ENCODE data around the gene SLC4A2.
A peak's percentile ranks its signal among the peaks of the same experiment; 100 is the strongest.

Gene SLC4A2

DNA sequence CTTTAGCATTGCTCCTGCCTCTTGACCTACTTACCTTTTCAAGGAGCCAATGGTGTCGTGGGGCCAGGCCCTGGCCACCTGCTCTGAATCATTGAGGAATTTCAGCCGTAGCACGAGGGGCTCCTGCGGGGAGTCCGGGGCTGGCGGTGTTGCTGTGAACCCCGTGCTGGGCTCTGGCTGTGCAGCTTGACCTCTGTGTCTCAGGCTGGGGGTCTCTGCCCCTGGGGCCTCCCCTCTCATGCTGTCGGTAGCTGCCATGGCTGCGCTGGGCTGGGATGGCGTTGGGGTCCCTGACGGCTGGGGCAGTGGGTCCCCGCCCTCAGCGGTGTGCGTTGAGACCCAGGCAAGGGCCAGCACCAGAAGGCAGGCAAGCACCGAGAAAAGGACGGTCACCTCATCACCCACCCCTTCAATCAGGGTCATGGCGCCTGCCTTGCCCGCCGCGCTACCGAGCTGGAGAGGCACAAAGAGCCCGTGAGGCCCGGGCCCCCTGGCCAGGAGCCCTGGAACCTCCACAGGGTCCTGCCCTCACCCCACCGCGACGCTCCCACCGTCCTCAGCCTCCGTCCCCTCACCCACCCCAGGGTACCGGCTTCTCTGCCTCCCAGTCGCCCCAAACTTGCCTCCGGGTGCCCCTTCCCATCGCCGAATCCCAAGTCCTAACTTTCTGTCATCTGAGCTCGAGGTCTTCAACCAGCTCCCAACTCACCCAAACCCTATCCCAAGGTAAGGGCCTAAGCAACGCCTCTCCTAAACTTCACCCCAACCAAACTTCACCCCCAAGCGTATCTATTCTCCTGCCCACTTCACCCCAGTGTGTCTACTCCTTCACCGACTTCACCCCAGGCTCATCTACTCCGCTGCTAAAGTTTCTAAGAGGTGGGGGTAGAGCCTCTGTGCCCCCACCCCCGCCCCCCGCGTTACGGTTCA lies 23.0 kb downstream of the SLC4A2 start:
- TF ChIP-seq, protein P1, sequence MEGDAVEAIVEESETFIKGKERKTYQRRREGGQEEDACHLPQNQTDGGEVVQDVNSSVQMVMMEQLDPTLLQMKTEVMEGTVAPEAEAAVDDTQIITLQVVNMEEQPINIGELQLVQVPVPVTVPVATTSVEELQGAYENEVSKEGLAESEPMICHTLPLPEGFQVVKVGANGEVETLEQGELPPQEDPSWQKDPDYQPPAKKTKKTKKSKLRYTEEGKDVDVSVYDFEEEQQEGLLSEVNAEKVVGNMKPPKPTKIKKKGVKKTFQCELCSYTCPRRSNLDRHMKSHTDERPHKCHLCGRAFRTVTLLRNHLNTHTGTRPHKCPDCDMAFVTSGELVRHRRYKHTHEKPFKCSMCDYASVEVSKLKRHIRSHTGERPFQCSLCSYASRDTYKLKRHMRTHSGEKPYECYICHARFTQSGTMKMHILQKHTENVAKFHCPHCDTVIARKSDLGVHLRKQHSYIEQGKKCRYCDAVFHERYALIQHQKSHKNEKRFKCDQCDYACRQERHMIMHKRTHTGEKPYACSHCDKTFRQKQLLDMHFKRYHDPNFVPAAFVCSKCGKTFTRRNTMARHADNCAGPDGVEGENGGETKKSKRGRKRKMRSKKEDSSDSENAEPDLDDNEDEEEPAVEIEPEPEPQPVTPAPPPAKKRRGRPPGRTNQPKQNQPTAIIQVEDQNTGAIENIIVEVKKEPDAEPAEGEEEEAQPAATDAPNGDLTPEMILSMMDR (IDR thresholded peaks at IDR 0.05; ENCODE audit: low read length, missing control alignments), result no peak
- DNase-seq (ENCODE audit: low read depth), result no peak
- H3K4me3 ChIP-seq (replicated peaks; ENCODE audit: low read depth, low read length), result peak overlapping the region; percentile 74

DNA sequence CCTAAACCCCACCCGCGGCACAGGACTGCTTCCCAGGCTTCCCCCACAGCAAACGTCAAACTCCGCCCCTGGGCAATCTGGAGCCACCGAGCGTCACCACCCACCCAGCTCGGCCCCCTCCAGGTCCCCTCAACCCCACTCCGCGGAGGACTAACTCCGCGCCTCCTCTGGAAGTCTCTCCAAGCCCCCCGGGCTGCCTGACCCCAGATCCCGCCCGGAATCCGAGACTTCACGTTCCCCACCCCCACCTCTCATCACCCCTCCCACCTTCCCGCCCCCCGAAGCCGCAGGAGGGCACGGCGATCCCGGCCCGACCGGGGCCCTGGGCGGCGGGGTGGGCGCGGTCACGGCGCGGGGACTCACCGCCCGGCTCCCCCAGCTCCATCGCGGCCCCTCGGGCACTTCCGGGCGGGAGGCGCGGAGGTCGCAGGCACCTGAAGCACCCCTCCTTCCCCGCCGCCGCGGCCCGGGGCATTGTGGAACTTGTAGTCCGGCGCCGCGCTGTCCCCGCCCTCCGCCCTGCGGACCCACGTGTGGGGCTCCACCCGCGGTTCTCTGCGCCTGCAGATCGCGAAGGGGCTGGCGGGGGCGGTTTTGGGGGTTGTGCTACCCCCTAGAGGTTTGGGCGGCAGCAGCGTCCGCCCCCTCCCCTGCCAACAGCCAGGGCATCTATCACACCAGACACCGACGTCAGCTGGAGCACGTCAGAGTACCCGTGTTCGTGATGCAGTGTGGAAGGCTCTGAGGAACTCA lies 23.9 kb downstream of the SLC4A2 start, which contains the start of gene TMUB1:
TSS of gene TMUB1 (minus strand) at position 423 of the 753 bp plus-strand sequence. CDS start 930 bp downstream, outside the sequence.
- TF ChIP-seq, protein P1 (IDR thresholded peaks at IDR 0.05; ENCODE audit: low read length, missing control alignments), result no peak
- no peak for DNase-seq (ENCODE audit: low read depth)
- peak within 1 kb of the TSS; percentile 74 for H3K4me3 ChIP-seq (replicated peaks; ENCODE audit: low read depth, low read length)

DNA sequence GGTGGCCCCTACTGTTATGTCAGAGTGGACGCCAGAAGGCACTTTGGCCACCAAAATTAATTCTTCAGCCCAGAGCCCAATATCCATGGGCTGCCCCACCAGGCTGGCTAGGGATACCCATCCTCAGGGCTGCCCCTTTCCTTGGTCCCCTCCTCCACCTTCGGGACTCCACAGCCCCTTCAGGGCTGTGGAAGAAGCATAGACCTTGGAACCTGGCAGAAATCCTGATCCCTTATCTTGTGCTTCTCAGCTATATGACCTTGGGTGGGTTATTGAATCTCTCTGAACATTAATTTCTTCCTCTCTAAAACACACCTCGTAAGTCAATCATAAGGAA lies 24.4 kb downstream of the SLC4A2 start:
- no peak for DNase-seq (ENCODE audit: low read depth)
- TF ChIP-seq, protein P1 (IDR thresholded peaks at IDR 0.05; ENCODE audit: low read length, missing control alignments), result no peak
- peak overlapping the region; percentile 74 for H3K4me3 ChIP-seq (replicated peaks; ENCODE audit: low read depth, low read length)

DNA sequence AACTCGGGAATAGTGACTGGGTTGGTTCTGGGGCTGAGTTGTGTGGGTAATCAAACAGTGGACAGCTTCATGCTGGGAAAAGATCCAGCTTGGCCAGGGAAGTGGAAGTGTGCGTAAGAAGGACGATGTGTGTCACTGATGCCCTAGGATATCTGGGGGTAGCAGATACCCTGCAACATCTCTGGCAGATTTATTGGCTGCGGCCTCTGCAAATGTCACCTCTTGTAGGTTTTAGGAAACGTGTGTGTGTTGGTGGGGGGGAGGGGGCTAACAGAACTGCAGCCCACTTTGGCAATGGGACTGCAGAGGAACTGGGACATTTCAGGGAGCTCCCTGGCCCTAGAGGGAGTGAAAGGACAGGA lies 25.9 kb downstream of the SLC4A2 start:
- no peak for DNase-seq (ENCODE audit: low read depth)
- TF ChIP-seq, protein P1 (IDR thresholded peaks at IDR 0.05; ENCODE audit: low read length, missing control alignments), result no peak

DNA sequence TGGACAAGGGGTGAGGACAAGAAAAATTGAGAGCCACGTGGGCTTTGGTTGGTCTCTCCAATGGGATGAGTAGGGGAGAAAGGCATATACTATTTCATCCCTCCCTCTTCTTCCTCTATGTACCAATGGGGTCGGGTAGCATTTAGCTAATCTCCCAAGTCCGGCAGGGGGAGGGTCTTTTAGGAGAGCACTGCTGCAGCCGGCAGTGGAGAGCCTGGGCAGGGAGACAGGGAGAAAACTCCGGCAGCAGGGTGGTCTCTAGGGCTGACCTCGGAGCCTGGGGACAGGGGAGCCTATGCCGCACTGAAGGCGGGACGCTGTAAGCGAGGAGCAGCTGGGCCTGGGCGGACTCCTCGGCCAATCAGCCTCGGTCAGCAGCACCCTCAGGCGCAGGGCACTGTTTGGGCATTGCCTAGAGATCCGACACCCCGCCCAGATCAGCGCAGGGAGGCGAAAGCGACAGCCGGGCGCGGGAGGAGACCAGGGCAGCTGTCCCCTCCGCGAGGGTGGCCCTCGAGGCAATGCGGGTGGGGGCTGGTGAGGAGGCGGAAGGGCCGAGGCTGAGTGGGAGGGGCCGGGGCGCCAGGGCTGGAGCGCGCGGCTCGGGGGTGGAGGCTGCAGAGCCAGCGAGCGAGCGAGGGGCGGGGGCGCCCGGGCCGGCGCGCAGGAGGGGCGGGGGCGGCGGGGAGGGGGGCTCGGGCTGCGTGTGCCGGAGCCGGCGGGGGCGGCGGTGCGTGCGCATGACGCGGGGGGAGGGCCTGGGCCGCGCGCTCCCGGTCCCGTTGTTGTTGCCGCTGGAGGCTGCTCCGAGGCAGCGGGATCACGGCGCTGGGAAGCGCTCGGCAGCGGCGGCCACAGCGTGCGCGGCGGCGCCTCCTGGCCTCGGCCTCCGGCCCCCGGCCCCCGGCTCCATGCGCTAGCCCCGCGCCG lies 26.6 kb downstream of the SLC4A2 start, which contains the start of gene AGAP3:
TSS of gene AGAP3 (plus strand) at position 785 of the 930 bp plus-strand sequence. CDS start 267 bp downstream, outside the sequence.
- TF ChIP-seq, protein P1 (IDR thresholded peaks at IDR 0.05; ENCODE audit: low read length, missing control alignments), result no peak

More for the DNA sequence above, 25.9 kb downstream of the SLC4A2 start:
- no peak overlapping the region for H3K4me3 ChIP-seq (replicated peaks; ENCODE audit: low read depth, low read length)

DNA sequence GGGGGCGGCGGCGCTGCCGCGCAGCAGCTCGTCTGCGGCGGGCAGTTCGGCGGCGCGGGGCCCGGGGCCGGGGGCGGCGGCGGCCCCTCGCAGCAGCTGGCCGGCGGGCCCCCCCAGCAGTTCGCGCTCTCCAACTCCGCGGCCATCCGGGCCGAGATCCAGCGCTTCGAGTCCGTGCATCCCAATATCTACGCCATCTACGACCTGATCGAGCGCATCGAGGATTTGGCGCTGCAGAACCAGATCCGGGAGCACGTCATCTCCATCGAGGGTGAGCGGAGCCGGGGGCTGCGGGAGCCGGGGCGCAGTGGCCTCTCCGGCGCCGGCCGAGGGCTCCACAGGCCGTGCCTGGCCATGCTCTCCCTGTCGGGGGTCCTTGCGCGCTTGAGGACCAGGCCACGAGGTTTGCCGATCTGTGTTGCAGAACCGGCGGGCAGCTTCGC lies 27.4 kb downstream of the SLC4A2 start:
- TF ChIP-seq, protein P1 (IDR thresholded peaks at IDR 0.05; ENCODE audit: low read length, missing control alignments), result no peak
- DNase-seq (ENCODE audit: low read depth), result no peak
- H3K4me3 ChIP-seq (replicated peaks; ENCODE audit: low read depth, low read length), result peak overlapping the region; percentile 79

More for the DNA sequence above, 26.6 kb downstream of the SLC4A2 start, which contains the start of gene AGAP3:
- peak; percentile 70 for DNase-seq (ENCODE audit: low read depth)
- peak within 1 kb of the TSS; percentile 79 for H3K4me3 ChIP-seq (replicated peaks; ENCODE audit: low read depth, low read length)
